ENCODE data around the gene NCKAP5.

The NCKAP5 gene

DNA sequence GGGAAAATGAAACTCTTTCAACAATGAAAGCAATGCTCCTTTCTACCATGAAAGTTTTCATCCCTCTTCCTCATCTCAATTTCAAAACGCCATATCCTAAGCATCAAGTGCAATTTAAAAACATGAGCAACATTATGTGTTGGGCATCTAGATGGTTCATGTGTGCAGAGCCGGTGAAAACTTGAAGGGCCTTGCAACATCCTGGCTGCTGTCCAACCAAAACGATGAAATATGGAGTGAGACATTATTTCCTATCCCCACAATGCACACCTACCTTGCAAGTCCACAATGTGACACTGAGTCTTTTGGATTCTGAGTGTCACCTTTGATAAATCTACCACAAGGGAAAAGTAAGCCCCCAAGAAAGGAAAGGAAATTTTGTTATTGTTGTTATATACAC, 110.0 kb downstream of the NCKAP5 start:
- DNase-seq (ENCODE audit: low read depth), result no peak

DNA sequence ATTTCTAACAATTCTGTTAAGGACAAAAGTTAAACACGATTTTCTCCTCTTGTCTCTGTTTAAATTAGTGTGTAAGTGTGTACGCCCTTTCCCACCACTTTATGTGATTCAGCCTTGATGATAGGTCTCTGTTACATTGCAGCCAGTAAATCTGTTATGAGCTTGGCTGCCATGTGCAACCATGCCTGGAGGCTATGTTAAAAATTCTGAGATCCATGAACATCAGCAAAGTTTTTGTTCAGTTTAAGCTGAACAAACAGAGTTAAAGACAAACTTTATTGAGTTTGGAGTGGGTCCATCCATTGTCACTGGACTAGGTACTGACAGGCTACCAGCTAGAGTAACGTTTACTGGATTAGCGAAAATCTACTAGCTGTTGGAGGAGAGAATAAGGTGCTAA, 110.4 kb downstream of the NCKAP5 start:
- no peak for DNase-seq (ENCODE audit: low read depth)

DNA sequence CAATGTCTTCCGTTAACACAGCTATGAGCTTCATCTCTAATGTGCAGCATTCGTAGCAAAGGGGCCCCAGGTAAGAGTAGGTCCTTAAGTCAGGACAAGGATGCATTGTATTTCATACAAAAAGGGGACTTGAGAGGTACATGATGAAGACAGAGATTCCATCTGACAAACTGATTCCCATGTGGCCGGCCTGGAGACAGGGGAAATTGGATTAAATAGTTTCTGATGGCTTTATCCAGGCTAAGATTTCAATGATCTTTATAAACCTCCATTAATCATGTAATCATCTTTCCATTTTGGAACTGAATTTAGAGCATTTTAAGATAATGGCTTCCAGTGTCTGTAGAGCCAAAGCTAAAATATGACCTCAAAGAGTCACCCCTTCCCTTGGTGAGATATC, 111.3 kb downstream of the NCKAP5 start:
- DNase-seq (ENCODE audit: low read depth), result no peak

DNA sequence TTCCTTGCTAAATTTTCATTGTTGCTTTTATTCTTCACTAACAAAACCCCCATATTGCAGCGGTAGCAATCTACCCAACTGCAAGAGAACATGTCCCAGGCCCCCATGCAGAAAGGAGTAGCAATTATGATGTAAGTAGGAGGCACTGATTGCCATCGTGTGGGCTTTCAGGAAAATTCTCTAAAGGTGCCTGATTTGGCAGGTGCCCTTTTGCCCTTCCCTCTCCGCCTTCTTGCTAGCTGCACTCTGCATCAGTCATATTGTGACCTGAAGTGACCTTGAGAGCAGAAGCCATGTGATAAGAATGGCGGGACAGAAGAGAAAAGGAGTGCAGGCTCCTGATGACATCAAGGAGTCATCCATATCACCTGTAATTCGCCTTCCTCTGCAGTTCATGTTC, 112.1 kb downstream of the NCKAP5 start:
- DNase-seq (ENCODE audit: low read depth), result no peak

DNA sequence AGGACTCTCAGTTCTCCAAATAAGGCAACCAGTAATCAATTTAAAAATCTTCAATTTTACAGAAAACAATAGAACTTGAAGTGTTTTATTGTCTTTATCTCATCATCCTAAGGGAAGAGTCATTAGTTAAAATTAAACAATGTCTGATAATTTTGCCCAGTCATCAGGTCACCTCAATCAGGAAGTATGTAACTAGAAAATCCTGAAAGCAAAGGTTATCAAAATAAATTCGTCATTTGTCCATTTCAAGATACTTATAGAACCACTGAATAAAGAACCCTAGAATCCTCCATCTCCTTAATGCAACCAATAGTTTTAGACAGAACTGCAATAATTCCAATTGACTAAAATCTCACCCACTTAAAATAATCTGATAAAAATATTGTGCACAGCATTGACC, 115.2 kb downstream of the NCKAP5 start:
- DNase-seq (ENCODE audit: low read depth), result no peak

DNA sequence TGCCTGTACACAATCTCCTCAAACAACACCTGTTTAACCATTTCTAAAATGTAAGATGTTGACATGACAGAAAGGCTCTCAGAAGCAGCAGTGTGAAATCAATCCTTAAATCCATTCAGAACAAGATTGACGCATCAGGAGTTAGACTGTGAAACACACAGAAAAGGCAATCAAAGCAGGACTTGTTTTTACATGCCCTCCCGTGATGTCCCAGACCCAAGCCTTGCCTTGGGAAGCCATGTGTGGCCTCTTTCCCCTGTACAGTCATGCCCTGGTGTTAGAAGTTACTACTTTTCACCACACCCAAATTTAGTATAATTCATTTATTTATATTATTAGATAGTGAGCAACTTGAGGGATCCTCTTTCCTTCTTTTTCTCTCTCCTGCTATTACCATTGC, 115.7 kb downstream of the NCKAP5 start:
- no peak for DNase-seq (ENCODE audit: low read depth)

DNA sequence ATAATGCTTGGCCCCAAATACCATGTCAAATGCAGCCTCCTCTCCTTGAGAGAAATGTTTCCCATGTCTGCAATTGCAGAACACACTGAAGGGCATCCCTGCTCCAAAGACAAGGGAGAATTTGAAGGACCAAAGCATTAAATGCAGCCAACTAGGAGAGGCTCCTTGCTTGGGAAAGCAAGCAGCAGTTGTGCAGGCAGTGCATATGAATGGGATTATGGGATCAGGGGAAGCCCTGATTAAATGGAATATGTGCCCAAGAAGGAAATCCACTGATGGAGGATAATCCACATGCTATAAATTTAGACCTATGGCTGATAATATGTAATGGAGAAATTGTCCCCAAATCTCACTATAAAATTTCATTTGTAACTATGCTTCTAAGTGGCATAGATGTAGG, 116.1 kb downstream of the NCKAP5 start:
- no peak for DNase-seq (ENCODE audit: low read depth)

DNA sequence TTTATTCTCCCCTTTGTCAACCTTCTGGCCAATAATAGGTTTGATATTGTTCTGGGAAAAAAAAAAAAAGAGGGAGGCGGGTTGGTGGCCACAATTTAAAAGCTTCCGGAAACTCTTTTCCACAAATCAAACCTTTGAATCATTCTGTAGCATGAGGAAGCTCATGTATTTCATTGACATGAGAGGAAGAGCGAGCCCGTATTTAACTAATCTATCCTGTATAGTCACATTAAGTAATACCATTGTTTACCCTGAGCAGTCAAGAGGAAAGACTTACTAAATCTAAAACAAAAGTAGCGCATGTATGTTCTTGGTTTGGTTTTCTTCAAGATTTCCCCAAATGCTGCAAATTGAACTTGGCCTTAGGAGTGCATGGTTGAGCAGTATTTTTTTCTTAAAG, 120.1 kb downstream of the NCKAP5 start:
- DNase-seq (ENCODE audit: low read depth), result no peak

DNA sequence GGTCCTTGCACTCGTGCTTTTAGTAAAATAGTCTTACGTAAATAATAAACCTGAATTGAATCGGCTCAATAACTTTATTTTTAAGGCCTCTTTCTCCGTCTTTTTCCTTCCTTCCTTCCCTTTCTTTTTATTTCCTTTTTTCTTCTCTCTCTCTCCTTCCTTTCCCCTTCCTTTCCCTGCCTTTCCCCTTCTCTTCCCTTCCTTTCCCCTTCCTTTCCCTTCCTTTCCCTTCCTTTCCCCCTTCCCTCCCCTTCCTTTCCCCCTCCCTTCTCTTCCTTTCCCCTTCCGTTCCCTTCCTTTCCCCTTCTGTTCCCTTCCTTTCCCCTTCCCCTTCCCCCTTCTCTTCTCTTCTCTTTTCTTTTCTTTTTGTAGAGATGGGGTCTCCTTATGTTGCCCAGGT, 121.0 kb downstream of the NCKAP5 start:
- DNase-seq (ENCODE audit: low read depth), result no peak

DNA sequence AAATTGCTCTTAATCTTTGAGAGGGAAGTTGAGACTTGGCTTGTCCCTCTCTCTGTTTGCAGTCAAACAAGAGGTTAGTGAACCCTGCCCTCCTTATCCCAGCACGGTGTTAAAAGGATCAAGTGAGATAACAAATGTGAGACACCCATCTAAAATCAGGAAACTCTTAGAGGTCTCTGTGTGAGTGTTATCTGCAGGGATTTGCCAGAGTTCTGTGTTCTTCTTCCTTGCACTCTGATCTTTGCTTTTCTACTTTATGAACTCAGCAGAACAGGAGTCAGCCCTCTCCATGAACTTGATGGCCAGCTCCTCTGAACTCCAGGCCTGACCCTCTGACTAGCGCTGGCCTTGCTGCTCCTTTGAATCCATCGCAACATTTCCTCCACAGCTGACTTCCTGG, 123.8 kb downstream of the NCKAP5 start:
- DNase-seq (ENCODE audit: low read depth), result no peak

DNA sequence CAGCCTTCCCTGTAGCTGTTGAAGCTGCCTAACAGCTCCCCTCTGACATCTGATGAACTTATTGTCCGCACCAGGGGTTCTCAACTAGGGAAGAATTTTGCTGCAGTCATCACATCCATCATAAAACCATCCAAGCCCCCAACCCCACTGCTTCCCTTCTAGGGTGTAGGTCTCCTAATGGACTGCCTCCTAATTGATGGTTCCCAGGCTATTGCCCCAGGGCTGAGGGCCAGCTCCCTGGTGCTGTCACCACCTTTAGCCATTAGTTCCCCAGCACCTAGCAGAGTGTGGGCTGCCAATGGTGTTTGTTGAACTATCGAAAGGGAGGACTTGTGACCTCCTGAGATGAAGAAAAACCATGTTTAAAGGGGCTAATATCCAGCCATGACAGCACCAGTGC, 125.9 kb downstream of the NCKAP5 start:
- no peak for DNase-seq (ENCODE audit: low read depth)

DNA sequence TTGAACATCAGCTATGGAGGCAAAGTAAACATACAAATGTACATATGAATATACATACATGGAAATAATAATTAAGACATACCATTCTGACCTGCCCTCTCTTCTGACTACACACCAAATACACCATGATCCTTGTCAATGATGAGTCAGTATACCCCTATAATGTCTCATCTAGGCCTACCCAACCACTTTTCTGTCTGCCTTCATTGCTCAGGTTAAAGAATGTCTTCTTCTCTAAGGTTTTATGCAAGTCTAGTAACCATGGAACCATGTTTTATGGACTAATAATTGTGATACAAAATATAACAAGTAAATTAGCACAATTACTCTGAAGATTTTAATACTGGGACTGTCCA, 128.7 kb downstream of the NCKAP5 start:
- no peak for DNase-seq (ENCODE audit: low read depth)

DNA sequence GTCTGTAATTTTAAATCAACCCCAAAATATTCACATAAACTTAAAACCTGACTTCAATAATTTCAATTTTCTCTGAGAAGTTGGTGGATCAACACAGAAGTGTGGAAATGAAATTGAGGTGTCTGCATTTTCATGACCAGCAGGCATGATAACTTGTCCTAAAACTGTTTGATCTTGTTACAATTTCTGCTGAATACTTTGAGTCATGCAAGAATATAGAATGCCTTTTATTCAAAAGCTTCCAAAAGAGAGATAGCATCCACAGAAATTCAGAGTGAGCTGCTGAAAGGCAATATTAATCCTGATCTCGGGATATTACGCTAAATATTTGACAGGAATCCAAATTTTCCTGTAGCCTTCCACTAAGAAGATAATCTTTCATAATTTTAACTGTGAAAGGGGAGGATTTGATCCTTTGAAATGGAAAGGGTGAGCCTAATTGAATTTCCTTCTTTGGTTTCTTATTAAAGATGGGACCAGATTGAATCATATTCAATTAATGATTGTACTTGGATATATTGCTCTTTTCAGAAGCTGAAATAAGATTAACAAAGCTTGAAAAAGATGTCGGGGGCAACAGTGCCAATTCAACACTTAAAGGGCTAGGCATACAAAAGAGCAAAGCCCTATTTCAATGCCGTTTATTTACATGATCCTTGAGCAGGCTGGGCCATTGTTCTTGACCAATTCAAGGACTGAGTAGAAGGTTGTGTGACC, 129.3 kb downstream of the NCKAP5 start:
- no peak for DNase-seq (ENCODE audit: low read depth)

DNA sequence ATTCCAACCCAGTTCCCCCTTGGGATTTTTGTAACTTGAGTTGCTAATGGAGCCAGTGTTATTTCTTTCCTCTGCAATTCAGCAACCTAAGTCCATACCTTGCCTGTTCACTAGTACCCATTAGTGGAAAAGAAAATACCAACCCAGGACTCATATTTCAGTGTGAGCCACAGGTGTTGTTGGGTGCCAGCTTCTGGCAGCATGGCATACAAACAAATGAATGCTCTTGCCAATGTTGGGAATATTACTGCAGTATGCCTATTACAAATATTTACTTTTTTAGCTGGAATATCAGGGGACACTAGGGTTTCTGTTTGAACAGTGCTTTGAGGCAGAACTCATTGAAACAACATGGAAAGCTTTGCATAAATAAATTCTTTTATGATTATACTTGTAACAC, 130.2 kb downstream of the NCKAP5 start:
- DNase-seq (ENCODE audit: low read depth), result no peak

DNA sequence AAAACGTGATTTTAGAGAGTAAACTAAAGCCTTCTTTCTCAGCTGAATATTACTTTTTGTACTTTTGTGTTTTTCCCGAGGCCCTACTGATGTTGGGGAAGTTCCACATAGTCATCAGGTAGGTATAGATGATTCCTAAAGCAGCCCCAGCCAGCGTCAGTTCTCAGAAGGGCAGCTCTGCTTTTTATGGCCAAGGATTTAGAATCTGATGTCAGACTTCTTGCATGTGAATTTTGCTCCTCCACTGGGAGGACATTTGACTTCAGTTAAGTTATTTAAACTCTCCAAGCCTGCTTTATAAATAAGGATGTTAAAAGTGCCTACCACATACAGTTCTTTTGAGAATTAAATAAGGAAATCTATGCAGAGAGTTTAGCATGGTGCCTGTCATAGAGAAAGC, 130.8 kb downstream of the NCKAP5 start:
- no peak for DNase-seq (ENCODE audit: low read depth)

DNA sequence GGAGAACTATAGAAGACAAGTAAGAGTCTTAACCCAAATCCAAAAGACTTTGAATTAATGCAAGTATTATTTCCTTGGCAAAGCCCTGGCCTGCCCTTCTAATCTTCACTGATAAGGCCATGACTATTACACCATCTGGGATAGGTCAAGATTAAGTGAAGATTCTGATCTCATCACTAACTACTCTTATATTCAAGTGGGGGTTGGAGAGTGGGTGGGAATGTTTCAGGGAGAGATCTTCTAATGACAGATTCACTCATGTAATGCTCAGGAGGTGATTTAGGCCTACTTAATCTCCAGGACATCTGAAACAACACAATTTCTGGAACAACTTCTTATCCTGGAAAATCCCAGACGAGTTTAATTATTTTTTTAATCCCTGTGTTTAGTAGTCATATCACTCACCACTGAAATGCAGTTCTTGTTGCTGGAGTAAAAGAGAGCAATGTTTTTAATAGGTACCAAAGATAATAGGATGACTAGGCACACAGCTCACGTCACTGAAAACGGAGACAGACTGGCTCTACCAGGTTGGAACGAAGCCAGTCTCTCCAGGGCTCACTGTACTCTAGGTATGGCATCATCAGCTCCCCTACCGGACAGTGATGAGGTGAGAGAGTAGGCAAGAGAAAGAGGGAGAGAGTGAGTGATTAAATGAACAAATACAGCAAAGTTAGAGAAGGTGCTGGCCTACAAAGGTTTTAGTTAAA, 133.1 kb downstream of the NCKAP5 start:
- DNase-seq (ENCODE audit: low read depth), result no peak

DNA sequence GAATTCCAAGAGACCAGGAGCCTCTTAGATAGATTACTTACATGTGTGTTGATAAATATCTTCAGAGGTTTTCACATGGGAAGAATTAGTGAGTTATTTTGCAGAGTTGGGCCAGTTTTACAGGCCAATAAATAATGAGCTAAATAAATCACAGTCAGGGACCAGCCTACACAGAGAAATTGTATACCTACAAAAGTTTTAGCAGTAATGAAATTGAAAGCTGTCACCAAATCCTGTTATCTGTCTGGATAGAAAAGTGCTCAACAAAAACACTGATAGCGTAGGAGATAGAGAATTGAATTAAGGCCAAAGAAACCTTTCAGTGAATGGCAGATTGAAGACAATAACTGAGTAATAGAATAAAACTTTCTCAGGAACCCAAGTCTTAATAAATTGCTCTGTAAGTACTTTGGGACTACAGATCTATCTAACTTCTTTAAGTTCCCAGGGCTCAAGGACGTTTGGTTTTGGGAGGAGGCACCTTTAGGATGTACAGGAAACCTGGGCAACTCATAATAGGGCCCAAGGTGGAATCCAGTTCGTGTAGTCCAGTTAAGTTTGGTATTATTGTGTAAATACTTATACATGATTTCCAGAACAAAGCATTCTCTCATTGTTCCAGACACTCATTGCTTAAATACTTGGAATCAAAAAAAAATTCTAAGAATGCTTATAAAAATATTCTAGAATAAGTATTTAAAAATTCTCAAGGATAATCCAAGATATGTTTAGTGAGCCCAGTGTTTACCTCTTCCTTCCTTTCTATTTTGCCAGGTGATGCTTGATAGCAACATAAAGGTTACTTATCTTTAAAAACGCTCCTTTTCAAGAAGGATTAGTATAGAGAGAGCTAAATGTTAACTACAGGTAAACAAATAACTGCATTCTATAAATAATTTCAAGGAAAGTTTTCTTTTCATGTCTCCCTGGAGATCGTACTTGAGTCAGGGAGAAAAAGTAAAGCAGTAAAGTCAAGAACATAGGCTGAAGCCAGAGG, 134.5 kb downstream of the NCKAP5 start:
- DNase-seq (ENCODE audit: low read depth), result no peak

DNA sequence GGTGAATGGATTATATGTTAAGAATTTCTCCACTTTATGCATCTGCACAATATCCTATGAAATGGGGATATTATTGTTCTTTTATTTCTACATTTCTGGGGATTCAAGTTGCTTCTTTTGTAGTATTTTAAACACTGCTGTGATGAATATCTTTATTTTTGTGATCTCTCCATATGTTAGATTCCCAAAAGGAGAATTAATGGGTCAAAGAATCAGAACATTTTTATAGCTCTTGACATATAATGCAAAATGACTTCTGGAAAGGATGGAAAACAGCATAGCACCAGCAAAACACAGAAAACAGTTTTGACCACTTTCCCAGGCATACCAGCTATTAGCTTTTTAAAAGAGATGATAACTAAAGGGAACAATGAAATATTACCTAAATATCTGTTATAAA, 135.5 kb downstream of the NCKAP5 start:
- no peak for DNase-seq (ENCODE audit: low read depth)

DNA sequence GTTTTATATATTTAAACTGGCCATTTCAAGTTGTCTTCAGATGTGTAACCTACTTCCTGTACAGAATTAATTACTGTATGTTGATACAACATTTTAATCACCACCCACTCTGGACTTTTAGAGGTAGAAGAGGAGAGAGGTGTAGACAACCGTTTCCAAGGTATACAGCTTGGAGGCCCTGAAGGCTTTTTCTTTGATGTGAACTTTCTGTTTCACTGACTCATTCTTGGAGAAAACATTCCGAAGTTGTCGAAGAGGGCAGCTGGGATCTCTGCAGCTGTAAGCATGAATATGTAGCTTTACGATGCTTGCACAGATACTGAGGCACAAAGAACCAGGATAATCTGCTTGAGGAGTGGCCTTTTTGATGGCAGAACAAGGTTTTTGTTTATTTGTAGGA, 137.0 kb downstream of the NCKAP5 start:
- DNase-seq (ENCODE audit: low read depth), result no peak

DNA sequence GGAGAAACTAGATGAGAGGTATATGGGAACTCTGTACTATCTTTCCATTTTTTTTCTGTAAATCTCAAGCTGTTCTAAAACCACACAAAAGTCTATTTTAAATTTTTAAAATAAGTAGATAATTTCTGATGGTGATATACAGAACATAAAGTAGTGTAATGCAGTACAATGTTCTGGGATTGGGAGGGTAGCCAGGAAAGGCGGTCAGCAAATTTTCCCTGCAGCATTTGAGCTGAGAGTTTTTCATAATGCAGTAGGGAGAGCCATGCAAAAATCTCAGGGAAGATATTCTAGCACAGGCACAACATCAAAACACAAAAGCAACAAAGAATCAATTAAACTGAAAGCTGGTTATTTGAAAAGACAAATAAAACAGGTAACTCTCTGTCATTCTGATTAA, 141.5 kb downstream of the NCKAP5 start:
- DNase-seq (ENCODE audit: low read depth), result no peak

DNA sequence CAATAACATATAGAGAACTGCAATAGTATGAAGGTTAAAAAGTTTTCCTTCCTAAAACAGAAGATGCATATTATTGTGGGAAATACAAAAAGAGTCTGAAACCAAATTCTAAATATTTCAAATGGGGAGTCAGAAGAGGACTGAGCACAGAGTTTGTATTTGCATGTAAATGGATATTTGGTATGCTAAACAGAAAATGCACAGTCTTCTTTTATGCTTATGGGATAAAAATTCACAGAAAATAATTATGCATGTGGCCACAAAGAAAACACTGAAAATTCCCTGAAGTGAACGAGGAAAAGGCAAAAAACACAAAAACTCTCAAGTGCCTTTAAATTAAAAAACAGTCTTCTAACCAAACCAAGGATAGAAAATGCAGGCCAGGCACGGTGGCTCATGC, 142.7 kb downstream of the NCKAP5 start:
- DNase-seq (ENCODE audit: low read depth), result no peak

DNA sequence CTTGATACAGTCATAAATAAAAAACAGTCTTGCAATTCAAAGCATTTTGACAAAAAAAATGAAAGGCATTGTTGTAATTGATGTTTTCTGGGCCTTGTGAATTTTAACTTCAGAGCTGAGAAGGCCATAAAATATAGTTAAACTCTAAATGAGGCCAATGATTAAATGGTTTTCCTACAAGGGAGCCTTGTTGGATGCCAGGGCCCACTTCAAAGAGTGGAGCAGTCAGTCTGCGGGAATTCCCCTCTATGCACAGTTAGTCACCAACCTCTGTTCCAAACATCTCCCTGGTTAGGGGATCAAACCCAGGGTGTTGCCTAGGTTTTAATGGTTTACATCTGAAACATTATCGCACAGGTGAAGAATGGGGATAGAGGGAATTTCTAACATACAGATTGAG, 143.4 kb downstream of the NCKAP5 start:
- DNase-seq (ENCODE audit: low read depth), result no peak

DNA sequence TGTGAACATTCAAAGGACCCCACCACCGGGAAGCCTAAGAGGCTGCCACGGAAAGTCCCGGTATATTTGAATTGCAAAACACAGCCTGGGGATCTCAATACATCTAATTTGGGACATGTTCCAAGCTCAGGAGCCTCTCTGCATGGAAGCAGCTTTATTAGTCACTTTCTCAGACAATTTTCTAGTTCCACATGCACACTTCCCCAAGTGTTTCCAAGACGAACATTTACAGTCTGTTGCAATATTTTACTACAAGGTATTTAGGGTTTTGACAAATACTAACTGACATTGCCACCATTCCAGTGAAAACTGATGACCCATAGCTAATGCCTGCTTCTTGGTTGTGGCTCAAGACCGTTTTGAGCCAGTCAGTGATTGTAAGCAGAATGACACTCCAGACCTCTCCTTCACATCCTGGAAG, 145.3 kb downstream of the NCKAP5 start:
- no peak for DNase-seq (ENCODE audit: low read depth)

All from CMK (cell line).